H9 (cell line): ENCODE data around the gene TESK1. TPM values are rescaled to one million over a fixed set of nuclear protein-coding genes. Genes with fewer than 3 reads are reported as not detected.

Source experiments
- DNase-seq: peaks from one replicate; pipeline ENCODE4 v3.0.0-alpha.2; 2017
- H2AFZ ChIP-seq: one replicate; pipeline ENCODE4 v1.6.1; 2013; ENCODE audit warnings: mild to moderate bottlenecking, low read length, control low read depth, moderate library complexity
- H2AK5ac ChIP-seq: 2 replicates; pipeline ENCODE4 v1.6.1; 2013; ENCODE audit warnings: low read length, control low read depth, mixed read lengths; ENCODE audit not compliant: insufficient read length
- H2BK120ac ChIP-seq: one replicate; pipeline ENCODE4 v1.6.1; 2013; ENCODE audit warnings: low read depth, mild to moderate bottlenecking, low read length, control low read depth, inconsistent platforms; ENCODE audit not compliant: poor library complexity, severe bottlenecking
- H2BK12ac ChIP-seq: 2 replicates; pipeline ENCODE4 v1.6.1; 2013; ENCODE audit warnings: low read length, control low read depth, mixed read lengths, low read depth; ENCODE audit not compliant: insufficient read length
- H2BK15ac ChIP-seq: 2 replicates; pipeline ENCODE4 v1.6.1; 2013; ENCODE audit warnings: low read depth, low read length, control low read depth
- H2BK20ac ChIP-seq: one replicate; pipeline ENCODE4 v1.6.1; 2013; ENCODE audit warnings: low read depth, mild to moderate bottlenecking, low read length, control low read depth, inconsistent platforms; ENCODE audit not compliant: poor library complexity, severe bottlenecking
- H2BK5ac ChIP-seq: 2 replicates; pipeline ENCODE4 v1.6.1; 2013; ENCODE audit warnings: low read length, control low read depth, mixed read lengths; ENCODE audit not compliant: insufficient read length
- H3K14ac ChIP-seq: 2 replicates; pipeline ENCODE4 v1.6.1; 2013; ENCODE audit warnings: low read length, control low read depth; ENCODE audit not compliant: insufficient read depth
- H3K18ac ChIP-seq: 2 replicates; pipeline ENCODE4 v1.6.1; 2013; ENCODE audit warnings: low read depth, mild to moderate bottlenecking, mixed read lengths, low read length, control low read depth; ENCODE audit not compliant: insufficient read length
- H3K23ac ChIP-seq: 2 replicates; pipeline ENCODE4 v1.6.1; 2013; ENCODE audit warnings: low read length, control low read depth, mixed read lengths, low read depth; ENCODE audit not compliant: insufficient read length
- H3K23me2 ChIP-seq: 2 replicates; pipeline ENCODE4 v1.6.1; 2013; ENCODE audit warnings: low read depth, mild to moderate bottlenecking, mixed read lengths, low read length, control low read depth; ENCODE audit not compliant: insufficient read length, poor library complexity, severe bottlenecking
- H3K27ac ChIP-seq: 2 replicates; pipeline ENCODE4 v1.5.1; 2013; ENCODE audit warnings: low read length, control low read depth, mixed read lengths, low read depth; ENCODE audit not compliant: insufficient read length
- H3K27me3 ChIP-seq: 2 replicates; pipeline ENCODE4 v1.6.1; 2013; ENCODE audit warnings: low read length, control low read depth, inconsistent platforms; ENCODE audit not compliant: insufficient read depth
- H3K4ac ChIP-seq: 2 replicates; pipeline ENCODE4 v1.6.1; 2013; ENCODE audit warnings: low read depth, mild to moderate bottlenecking, control low read depth, inconsistent platforms, low read length, moderate library complexity
- H3K4me1 ChIP-seq: 2 replicates; pipeline ENCODE4 v1.6.1; 2013; ENCODE audit warnings: low read length, control low read depth, inconsistent platforms; ENCODE audit not compliant: insufficient read depth
- H3K4me2 ChIP-seq: 2 replicates; pipeline ENCODE4 v1.6.1; 2013; ENCODE audit warnings: low read length, control low read depth, mixed read lengths; ENCODE audit not compliant: insufficient read length, insufficient read depth
- H3K56ac ChIP-seq: 2 replicates; pipeline ENCODE4 v1.6.1; 2013; ENCODE audit warnings: low read depth, mild to moderate bottlenecking, mixed read lengths, low read length, control low read depth; ENCODE audit not compliant: insufficient read length
- H3K79me1 ChIP-seq: 2 replicates; pipeline ENCODE4 v1.6.1; 2013; ENCODE audit warnings: low read depth, mild to moderate bottlenecking, moderate library complexity, low read length, control low read depth, inconsistent platforms; ENCODE audit not compliant: insufficient read depth, poor library complexity, severe bottlenecking
- H3K79me2 ChIP-seq: 2 replicates; pipeline ENCODE4 v1.6.1; 2013; ENCODE audit warnings: low read length, control low read depth, inconsistent platforms; ENCODE audit not compliant: insufficient read depth
- H3K9ac ChIP-seq: 2 replicates; pipeline ENCODE4 v1.6.1; 2013; ENCODE audit warnings: low read length, control low read depth, mixed read lengths; ENCODE audit not compliant: insufficient read length; ENCODE audit errors: extremely low read depth
- H3K9me3 ChIP-seq: one replicate; pipeline ENCODE4 v1.6.1; 2013; ENCODE audit warnings: low read depth, low read length, inconsistent platforms; ENCODE audit not compliant: control insufficient read depth
- H3T11ph ChIP-seq: one replicate; pipeline ENCODE4 v1.6.1; 2013; ENCODE audit warnings: mild to moderate bottlenecking, low read length, control low read depth, inconsistent platforms
- H4K20me1 ChIP-seq: one replicate; pipeline ENCODE4 v1.6.1; 2013; ENCODE audit not compliant: control insufficient read depth, insufficient read length, insufficient read depth
- H4K5ac ChIP-seq: 2 replicates; pipeline ENCODE4 v1.6.1; 2013; ENCODE audit warnings: low read depth, mild to moderate bottlenecking, mixed read lengths, low read length, control low read depth; ENCODE audit not compliant: insufficient read length
- H4K8ac ChIP-seq: replicated peaks from 2 replicates; pipeline ENCODE4 v1.6.1; 2013; ENCODE audit warnings: low read length, control low read depth, mixed read lengths, low read depth; ENCODE audit not compliant: insufficient read length
- H4K91ac ChIP-seq: 2 replicates; pipeline ENCODE4 v1.6.1; 2013; ENCODE audit warnings: low read depth, mild to moderate bottlenecking, moderate library complexity, mixed read lengths, low read length, control low read depth; ENCODE audit not compliant: insufficient read length
- H3K27ac Mint-ChIP-seq, 3 experiments: 2 replicates in 2 of 3; 3 replicates in 1 of 3; pipeline ENCODE4 v1.8.0; 2020 to 2021; ENCODE audit warnings: mixed read lengths in 3 of 3, mild to moderate bottlenecking in 1 of 3, moderate library complexity in 1 of 3
- H3K27me3 Mint-ChIP-seq: 2 replicates; pipeline ENCODE4 v1.8.0; 2021; ENCODE audit warnings: low read depth, mild to moderate bottlenecking, moderate library complexity, mixed read lengths
- H3K36me3 Mint-ChIP-seq, 3 experiments: 2 replicates in 2 of 3; 3 replicates in 1 of 3; pipeline ENCODE4 v1.8.0; 2020 to 2021; ENCODE audit warnings: low read depth in 3 of 3, mixed read lengths in 3 of 3; ENCODE audit not compliant: insufficient read depth in 1 of 3
- H3K4me1 Mint-ChIP-seq, 2 experiments: 2 replicates each; pipeline ENCODE4 v1.8.0; 2020; ENCODE audit warnings: mixed read lengths in 2 of 2
- H3K4me3 Mint-ChIP-seq, 2 experiments: 2 replicates in 1 of 2; 3 replicates in 1 of 2; pipeline ENCODE4 v1.8.0; 2020 to 2021; ENCODE audit warnings: mild to moderate bottlenecking in 2 of 2, mixed read lengths in 2 of 2, moderate library complexity in 1 of 2
- H3K9me3 Mint-ChIP-seq, 2 experiments: 2 replicates in 1 of 2; 3 replicates in 1 of 2; pipeline ENCODE4 v1.8.0; 2020; ENCODE audit warnings: mild to moderate bottlenecking in 2 of 2, mixed read lengths in 2 of 2, moderate library complexity in 1 of 2
- WGBS: extraction: QIAGEN DNeasy Blood & Tissue Kit; methylation state at CpG from one replicate; pipeline ENCODE4 v1.1.7; 2013; ENCODE audit warnings: missing lambda C conversion rate, low lambda C conversion rate, mixed read lengths; ENCODE audit not compliant: insufficient read length; ENCODE audit errors: extremely low coverage; 5-methylcytosine and 5-hydroxymethylcytosine counted together
- total RNA-seq: library from RNA; stranded (reverse); gene quantifications from 2 replicates; pipeline ENCODE4 v1.2.1, GENCODE V29; 2021
- TF ChIP-seq, protein P1 (sequence below): fragments of 200-600 bp; sonication (generic); conservative IDR thresholded peaks from 3 replicates; pipeline ENCODE4 v1.8.0; 2021; ENCODE audit warnings: antibody characterized with exemption, mild to moderate bottlenecking

Gene TESK1
- total RNA-seq, 1 experiment from 2014 or later = 28.6 TPM

- Histone ChIP-seq H2BK15ac (no peak within 1 kb of the TSS), H3K79me2 (no peaks in the 10 kb centered on the region), H2BK5ac (no peak within 1 kb of the TSS), H3K4me2 (peak within 1 kb of the TSS; percentile 76), H3K23ac (no peak within 1 kb of the TSS), H4K91ac (no peak within 1 kb of the TSS), H3K4ac (no peak within 1 kb of the TSS; the same call in 1 of the 2 replicates), H2BK120ac (no peak within 1 kb of the TSS), H4K5ac (no peak within 1 kb of the TSS), H4K8ac (no peak within 1 kb of the TSS), H2AK5ac (no peak within 1 kb of the TSS), H3K4me1 (peaks cover 3% of the 10 kb centered on the region; the same call in 1 of the 2 replicates), H3K9ac (peak within 1 kb of the TSS; percentile 74), H2BK20ac (no peak within 1 kb of the TSS), H4K20me1 (no peaks in the 10 kb centered on the region), H2BK12ac (no peak within 1 kb of the TSS), H2AFZ (no peak within 1 kb of the TSS), H3K79me1 (no peaks in the 10 kb centered on the region), H3K56ac (no peak within 1 kb of the TSS), H3K18ac (peak within 1 kb of the TSS; percentile 69), H3T11ph (peak within 1 kb of the TSS; percentile 57), H3K23me2 (peaks cover 11% of the 10 kb centered on the region), H3K14ac (peak within 1 kb of the TSS; percentile 77; the same call in 1 of the 2 replicates), H3K9me3 (no peaks in the 10 kb centered on the region), H3K27ac (peak within 1 kb of the TSS; percentile 50), H3K27me3 (no peaks in the 10 kb centered on the region)
- Mint-ChIP-seq H3K27me3 (peaks cover 18% of the 10 kb centered on the region), H3K36me3 (peaks cover 24 to 32% (median 30%) of the 10 kb centered on the region in 3 experiments), H3K27ac (peak within 1 kb of the TSS; percentile 98 to 100 (median 99)), H3K9me3 (peaks cover 2 to 3% of the 10 kb centered on the region in 2 experiments; a peak in 3 of 5 replicates), H3K4me3 (peak within 1 kb of the TSS; percentile 83 to 85), H3K4me1 (peaks cover 20 to 21% of the 10 kb centered on the region in 2 experiments)
- TF ChIP-seq, protein P1, sequence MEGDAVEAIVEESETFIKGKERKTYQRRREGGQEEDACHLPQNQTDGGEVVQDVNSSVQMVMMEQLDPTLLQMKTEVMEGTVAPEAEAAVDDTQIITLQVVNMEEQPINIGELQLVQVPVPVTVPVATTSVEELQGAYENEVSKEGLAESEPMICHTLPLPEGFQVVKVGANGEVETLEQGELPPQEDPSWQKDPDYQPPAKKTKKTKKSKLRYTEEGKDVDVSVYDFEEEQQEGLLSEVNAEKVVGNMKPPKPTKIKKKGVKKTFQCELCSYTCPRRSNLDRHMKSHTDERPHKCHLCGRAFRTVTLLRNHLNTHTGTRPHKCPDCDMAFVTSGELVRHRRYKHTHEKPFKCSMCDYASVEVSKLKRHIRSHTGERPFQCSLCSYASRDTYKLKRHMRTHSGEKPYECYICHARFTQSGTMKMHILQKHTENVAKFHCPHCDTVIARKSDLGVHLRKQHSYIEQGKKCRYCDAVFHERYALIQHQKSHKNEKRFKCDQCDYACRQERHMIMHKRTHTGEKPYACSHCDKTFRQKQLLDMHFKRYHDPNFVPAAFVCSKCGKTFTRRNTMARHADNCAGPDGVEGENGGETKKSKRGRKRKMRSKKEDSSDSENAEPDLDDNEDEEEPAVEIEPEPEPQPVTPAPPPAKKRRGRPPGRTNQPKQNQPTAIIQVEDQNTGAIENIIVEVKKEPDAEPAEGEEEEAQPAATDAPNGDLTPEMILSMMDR = peak; percentile 45; the same call in 2 of the 3 replicates
- WGBS = no CpG with 5 or more reads among the region's 42 CpGs
- peak; percentile 98 for DNase-seq
Observed at GRCh38 chr9:35657546-35658136, 52.6 kb downstream of the TESK1 start, which contains the start of gene RMRP. TSS of gene RMRP (minus strand) at chr9:35658019.
